ENCODE measurements around the gene TPD52L1.
A peak's percentile ranks its signal among the peaks of the same experiment; 100 is the strongest.

TPD52L1 gene

GRCh38 chr6:125183391-125183790, 29.8 kb downstream of the TPD52L1 start:
- no peak for DNase-seq

DNA sequence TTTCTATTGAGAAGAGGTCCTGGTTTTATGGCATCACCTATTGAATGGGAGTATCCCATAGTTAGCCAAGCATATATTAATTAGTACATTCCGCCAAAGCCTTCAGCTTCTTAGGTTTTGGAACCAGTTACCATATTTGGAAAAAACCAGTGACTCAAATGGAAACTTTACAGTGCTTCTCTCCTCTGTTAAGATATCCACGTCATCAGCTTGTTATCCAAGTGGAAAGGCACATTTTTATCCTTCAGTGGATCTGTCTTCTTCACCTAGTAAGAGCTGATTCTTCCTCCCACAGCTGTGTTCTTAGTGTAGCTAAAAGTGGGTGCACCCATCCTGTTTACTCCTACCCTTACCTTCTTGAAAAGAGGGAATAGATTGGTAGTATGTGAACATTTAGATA, 34.5 kb downstream of the TPD52L1 start:
- DNase-seq = no peak

- no peak for DNase-seq
These were observed 35.1 kb downstream of the TPD52L1 start for GRCh38 chr6:125188594-125189203.

GRCh38 chr6:125189494-125189893, 35.9 kb downstream of the TPD52L1 start:
- DNase-seq = no peak

DNA sequence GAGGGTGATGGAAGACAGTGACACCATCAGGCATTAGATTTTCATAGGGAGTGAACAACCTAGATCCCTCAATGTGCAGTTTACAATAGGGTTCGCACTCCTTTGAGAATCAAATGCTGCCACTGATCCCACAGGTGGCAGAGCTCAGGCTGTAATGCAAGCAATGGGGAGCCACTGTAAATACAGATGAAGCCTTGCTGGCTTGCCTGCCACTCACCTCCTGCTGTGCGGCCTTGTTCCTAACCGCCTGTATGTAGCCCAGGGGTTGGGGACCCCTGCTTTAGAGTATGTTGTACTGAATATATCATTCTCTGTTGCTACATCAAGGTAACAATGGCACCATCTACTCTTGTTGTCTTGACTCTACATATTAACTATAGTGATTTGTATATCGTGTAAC, 37.1 kb downstream of the TPD52L1 start:
- no peak for DNase-seq

DNA sequence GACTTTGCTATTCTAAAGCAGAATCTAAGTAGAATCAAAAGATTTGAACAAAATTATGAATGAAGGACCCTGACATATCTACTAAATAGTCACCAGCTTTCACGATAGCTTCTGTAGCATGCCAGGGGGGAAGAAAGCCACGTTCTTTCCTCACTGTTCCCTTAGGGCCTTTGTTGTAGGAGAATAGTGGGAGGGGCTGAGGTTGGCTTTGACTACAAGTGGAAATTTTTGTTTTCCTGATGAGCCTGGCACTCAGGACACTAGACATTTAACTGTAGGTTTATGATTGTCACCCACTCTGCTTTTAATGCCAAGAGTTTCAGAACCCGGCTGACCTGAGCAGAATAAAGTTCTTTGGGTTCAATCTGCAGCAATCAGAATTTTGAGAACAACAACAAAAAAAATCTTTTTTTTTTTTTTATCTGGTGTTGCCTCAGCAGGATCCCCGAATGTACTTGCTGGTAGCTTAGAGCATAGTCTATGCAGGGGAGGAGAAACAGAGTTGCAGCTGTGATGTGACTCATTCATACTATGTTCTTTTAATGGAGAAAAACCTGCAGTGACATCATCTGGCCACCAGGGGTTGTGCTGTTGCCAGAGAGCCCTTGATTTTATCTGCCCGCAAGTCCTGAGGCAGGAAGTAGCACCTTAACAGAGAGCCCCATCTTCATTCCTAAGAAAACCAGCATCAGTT, 38.5 kb downstream of the TPD52L1 start:
- DNase-seq = peak; percentile 48

DNA sequence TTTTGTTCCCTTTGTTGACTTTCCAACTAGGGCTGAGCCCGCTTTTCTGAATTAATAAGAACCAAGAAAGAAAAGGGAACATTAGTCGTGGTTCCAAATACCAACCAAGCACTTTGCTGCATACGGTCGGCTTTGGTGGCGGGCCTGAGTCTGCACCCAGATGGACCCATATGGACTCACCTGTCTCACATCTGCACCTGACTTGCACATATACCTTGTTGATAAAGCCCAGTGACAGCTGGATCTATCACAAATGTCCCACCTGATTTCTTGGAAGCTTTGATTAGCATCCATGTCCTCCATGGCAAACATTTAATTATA, 39.0 kb downstream of the TPD52L1 start:
- DNase-seq = no peak

DNA sequence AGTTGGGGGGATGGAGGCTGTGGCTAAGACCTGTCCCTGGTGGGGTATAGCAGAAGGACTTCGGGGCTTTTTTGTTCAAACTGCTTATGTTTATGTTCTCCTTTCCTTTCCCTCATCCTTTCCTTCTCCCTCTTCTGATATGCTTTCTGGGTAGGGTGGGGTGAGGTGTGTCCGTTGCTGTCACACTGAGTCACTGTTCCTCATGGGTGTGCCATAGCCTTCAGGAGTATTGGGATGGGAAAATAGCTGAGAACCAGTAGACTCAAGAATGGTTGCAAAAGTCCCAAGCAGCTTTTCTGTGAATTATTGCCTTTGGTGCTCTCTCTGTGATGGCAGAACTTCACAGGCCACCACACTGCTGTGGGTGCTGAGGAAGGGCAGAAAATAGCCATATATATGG, 39.6 kb downstream of the TPD52L1 start:
- DNase-seq = no peak

DNA sequence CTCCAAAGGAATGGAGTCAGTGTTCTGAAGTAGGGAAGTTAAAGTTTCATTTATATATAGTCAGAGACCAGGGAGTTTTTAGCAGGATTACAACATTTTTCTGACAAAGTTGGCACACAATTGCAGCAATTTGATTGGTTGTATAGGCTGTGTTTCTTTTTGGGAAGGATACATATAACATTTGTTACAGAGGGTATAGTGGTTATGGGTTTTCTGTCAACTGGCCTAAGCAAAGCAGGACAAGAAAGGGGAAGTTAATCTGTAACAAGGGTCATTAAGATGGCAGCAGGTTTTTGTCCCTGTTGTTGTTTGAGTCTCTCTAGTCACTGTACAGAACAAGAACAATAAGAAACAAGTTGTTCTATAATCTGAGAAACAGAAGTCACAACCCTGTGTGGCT, 41.4 kb downstream of the TPD52L1 start:
- no peak for DNase-seq

GRCh38 chr6:125195526-125195925, 42.0 kb downstream of the TPD52L1 start:
- DNase-seq = no peak

GRCh38 chr6:125196613-125197012, 43.0 kb downstream of the TPD52L1 start:
- DNase-seq = no peak

DNA sequence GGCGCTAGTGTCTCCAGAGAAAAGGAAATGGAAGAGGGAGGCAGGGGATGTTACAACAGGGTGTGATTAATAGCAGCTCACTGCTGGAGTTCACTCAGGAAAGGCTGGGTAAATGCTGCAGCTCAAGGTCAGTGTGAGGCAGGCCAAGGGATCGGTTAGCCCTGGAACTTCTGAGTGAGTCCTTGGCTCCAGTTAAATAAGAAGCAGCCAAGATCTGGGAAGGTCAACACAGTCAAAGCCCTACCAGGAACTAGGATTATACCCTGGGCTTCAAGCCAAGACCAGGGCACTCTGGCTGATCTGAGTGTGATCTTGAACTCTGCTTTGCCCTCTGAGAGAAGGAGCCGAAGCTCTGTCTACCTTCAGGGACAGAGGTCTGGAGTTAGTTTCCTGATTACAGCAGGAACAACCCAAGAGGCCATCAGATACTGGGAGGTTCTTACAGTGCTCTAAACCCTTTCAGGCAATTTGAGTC, 44.3 kb downstream of the TPD52L1 start:
- DNase-seq = no peak

DNA sequence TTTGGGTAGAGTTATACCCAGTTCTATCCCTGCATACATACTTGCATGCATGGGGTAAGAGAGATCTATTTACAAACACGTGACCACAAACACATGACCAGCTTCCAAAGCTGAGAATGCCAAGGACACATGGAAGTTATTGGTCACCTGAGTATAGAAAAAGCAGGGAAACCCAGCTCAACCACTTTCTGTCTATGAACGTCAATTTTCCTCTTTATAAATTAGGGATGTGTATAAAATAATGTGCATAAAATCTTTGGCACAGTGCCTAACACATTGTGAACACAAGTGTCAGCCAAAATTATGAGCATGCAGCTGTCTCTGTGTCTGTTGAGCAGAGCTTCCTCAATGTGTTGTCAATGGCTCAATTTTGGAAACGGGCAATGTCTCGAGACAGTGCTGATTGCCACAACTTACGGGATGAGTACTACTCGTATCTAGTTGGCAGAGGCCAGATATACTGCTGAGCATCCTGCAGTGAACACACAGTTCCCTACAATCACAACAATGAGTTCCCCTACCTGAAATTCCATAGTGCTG, 44.9 kb downstream of the TPD52L1 start:
- peak; percentile 44 for DNase-seq

DNA sequence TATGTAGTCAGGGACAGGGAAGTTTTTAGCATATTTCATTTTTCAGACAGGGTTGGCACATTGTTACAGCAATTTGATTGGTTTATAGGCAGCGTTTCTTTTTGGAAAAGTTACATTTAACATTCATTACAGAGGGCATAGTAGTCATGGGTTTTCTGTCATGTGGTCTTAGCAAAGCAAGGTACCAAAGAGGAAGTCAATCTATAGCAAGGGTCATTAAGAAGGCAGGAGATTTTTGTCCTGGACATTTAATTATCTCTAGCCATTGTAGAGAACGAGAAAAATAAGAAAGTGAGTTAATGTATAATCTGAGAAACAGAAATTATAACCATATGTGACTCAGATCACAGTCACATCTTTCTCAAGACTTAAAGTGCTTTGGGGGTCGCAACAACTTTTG, 47.4 kb downstream of the TPD52L1 start:
- DNase-seq = no peak

- no peak for DNase-seq
These were observed 48.6 kb downstream of the TPD52L1 start for GRCh38 chr6:125201961-125202729.

GRCh38 chr6:125203395-125203794, 49.8 kb downstream of the TPD52L1 start:
- DNase-seq = no peak

DNA sequence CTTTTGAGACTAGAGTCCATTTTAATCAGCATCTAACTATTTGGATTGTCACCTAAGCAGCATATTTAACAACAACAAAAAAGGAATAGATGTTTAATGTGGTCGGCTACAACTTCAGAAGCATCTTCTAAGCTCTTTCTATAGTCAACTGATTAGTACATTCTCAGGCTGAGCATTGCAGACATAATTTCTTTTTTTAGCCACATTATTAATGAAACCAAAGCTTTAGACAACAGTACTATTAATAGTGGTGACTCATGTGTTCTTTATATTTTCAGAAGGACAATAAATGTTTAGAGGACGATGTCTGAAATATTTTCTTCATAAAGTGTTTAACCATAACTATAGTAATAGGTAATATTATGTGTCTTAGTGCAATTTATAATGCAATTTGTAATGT, 52.4 kb downstream of the TPD52L1 start:
- DNase-seq = no peak

DNA sequence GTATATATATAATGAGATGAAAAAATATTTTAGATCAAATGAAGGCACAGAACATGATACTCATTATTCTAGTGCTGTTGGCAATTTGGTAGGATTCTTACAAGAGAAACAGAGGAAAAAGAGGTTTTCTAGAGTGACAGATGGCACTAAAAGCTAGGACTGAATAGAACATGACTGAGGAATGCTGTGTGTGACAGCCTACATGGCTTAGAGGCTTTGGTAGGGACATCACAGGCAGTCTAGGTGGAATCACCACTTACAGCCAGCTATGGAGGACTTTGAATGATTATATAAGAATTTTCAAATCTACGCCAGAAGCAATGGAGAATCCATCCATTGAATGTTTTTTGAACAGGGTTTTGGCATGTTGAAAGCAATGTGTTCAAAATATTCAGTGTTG, 52.8 kb downstream of the TPD52L1 start:
- no peak for DNase-seq

DNA sequence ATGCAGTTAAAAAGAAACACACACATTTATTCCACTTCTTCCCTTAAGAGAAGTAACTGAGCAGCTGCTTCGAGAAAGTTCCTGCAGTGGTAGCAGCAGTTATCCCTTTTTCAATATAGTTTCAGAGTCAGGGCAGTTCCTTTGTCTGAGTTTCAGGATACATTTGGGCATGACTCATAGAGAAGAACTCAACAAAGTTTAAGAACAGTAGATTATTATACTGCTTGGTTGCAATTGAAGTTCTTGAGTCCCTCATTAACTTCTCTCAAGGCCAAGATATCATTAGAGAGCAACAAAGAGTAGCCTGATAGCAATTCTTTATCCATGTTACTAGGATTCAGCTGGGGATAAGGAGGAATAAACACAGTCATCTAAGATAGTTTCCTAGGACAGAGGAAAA, 54.4 kb downstream of the TPD52L1 start:
- no peak for DNase-seq

DNA sequence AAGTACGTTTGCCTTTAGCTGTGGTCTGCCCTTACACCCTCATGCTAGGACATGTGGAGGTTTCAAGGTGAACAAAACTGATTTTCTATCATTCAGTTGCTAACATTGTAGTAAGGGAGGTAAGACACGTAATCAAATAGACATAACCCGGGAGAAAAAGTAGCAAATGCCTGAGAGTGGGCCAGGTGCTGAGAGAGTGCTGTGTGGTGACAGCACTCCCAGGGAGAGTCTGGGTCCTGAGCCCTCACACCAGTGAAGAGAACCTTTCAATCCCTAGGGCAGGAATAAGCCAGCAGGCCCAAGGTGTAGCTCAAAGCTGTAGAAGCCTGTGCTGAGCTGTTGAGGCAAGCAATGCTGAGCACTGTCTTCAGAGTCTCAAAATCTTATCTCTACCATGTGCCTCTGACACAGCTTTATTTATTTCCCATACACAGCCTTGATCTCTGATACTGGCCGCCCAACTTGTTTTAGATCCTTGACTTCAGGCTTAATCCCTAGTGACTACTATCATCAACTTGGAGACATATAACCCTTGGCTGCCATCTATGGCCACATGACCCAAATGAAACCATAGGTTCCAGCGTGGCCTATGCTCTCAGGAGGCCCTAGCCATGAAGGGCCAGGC, 55.2 kb downstream of the TPD52L1 start:
- DNase-seq = no peak

GRCh38 chr6:125210667-125211066, 57.1 kb downstream of the TPD52L1 start:
- DNase-seq = no peak

DNA sequence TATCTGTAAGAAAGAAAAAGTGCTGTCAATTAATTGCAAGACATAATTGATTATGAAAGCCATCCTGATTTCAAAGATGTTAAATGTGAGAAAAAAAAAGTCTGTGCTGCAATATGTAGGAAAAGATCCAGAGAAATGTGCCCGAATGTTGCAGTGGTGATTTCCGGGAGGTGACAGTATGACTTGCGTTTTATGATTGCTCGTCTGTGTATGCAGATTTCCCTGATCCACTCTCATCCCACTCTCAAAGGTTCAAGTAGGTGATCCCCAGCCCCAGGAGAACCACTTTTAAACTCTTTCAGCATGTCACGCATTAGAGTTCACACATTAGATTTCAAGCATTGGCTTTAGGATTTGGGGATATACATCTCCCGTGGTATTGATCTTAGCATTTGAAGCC, 57.8 kb downstream of the TPD52L1 start:
- DNase-seq = no peak

DNA sequence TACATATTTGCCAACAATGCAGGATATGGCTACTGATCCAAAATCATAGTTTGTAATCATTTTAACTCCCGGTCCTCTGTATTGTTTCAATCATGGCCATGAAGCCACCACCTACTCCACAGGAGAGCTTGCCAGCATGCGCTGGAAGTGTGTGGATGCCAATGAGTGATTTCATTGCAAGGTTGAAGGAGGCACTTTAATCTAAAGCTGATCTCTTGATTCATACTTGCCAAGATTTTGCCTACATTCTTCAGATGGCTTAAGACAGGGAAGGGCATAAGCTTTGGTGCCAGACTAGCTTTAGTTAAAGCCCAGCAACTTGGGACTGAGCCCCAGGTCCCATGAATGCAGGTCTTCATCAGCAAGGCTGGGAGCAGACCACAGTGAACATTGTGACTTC, 58.8 kb downstream of the TPD52L1 start:
- no peak for DNase-seq

GRCh38 chr6:125213939-125214338, 60.4 kb downstream of the TPD52L1 start:
- peak; percentile 30 for DNase-seq

All from NCI-H1694 treated with DMSO at 0.1 percent for 48 hours (cell line).